H1 (cell line): Measurements from ENCODE around the gene FOXL3. TPM values are rescaled to one million over a fixed set of nuclear protein-coding genes. Genes with fewer than 3 reads are reported as not detected.

Source experiments
- CTCF ChIA-PET: fragments of 300-600 bp; sonication (Branson Sonifier 250); formaldehyde crosslinking; loops from one replicate; lab custom pipeline; 2021; ENCODE audit not compliant: partially characterized antibody; lab: Charles Lee
- POLR2A ChIA-PET: fragments of 300-600 bp; sonication (Branson Sonifier 250); formaldehyde crosslinking; loops from one replicate; lab custom pipeline; 2021; ENCODE audit warnings: inconsistent platforms; ENCODE audit not compliant: partially characterized antibody; lab: Charles Lee
- DNase-seq, 2 experiments: peaks; one replicate each; pipeline versions ENCODE4 v3.0.0 to v3.0.0-alpha.2; 2010 to 2022; ENCODE audit warnings: low spot score in 2 of 2, low read depth in 1 of 2, mixed read lengths in 1 of 2
- FAIRE-seq: peaks from 2 replicates; lab custom pipeline; 2011; peaks lifted over from hg19 to GRCh38; lab: Jason Lieb, UNC
- H2AFZ ChIP-seq: 2 replicates; pipeline ENCODE4 v1.8.1; 2012; ENCODE audit warnings: low read length, inconsistent platforms
- H2AK5ac ChIP-seq: 2 replicates; pipeline ENCODE4 v1.6.1; 2013; ENCODE audit warnings: low read depth, low read length
- H2BK120ac ChIP-seq: replicated peaks from 2 replicates; pipeline ENCODE3; 2013; ENCODE audit warnings: low read depth, low read length, inconsistent platforms
- H2BK12ac ChIP-seq: 2 replicates; pipeline ENCODE4 v1.6.1; 2013; ENCODE audit warnings: low read depth, low read length
- H2BK15ac ChIP-seq: 2 replicates; pipeline ENCODE4 v1.6.1; 2013; ENCODE audit warnings: low read length
- H2BK20ac ChIP-seq: 2 replicates; pipeline ENCODE4 v1.6.1; 2013; ENCODE audit warnings: low read length
- H2BK5ac ChIP-seq: 2 replicates; pipeline ENCODE4 v1.6.1; 2013; ENCODE audit warnings: low read depth, low read length
- H3K14ac ChIP-seq: 2 replicates; pipeline ENCODE4 v1.6.1; 2013; ENCODE audit warnings: inconsistent platforms; ENCODE audit not compliant: insufficient read length
- H3K18ac ChIP-seq: 2 replicates; pipeline ENCODE4 v1.6.1; 2013; ENCODE audit warnings: low read length; ENCODE audit errors: extremely low read depth
- H3K23ac ChIP-seq: 2 replicates; pipeline ENCODE4 v1.6.1; 2013; ENCODE audit warnings: inconsistent platforms; ENCODE audit not compliant: insufficient read length
- H3K23me2 ChIP-seq: 2 replicates; pipeline ENCODE4 v1.6.1; 2013; ENCODE audit warnings: low read depth, low read length
- H3K27ac ChIP-seq: 2 replicates; pipeline ENCODE4 v1.6.1; 2011; ENCODE audit warnings: low read depth, low read length, inconsistent platforms
- H3K27me3 ChIP-seq, 4 experiments: replicated peaks in 1 of 4; 1 replicate in 1 of 4; 2 replicates in 3 of 4; pipeline versions ENCODE4 v1.6.1 to v1.8.1; 2011 to 2013; ENCODE audit warnings: low read length in 3 of 4, mild to moderate bottlenecking in 3 of 4, inconsistent platforms in 2 of 4, mixed read lengths in 2 of 4, moderate library complexity in 1 of 4; ENCODE audit not compliant: control insufficient read depth in 3 of 4, insufficient read depth in 3 of 4; ENCODE audit errors: extremely low read depth in 1 of 4
- H3K36me3 ChIP-seq, 4 experiments: 2 replicates each; pipeline versions ENCODE4 v1.6.1 to v1.8.1; 2011 to 2013; ENCODE audit warnings: mild to moderate bottlenecking in 4 of 4, low read length in 3 of 4, moderate library complexity in 2 of 4, control low read depth in 1 of 4, inconsistent platforms in 1 of 4; ENCODE audit not compliant: insufficient read depth in 4 of 4, control insufficient read depth in 2 of 4
- H3K4ac ChIP-seq: replicated peaks from 2 replicates; pipeline ENCODE3; 2013; ENCODE audit warnings: low read length, low read depth, mixed read lengths, inconsistent platforms; ENCODE audit not compliant: insufficient read length
- H3K4me1 ChIP-seq, 4 experiments: replicated peaks in 1 of 4; 1 replicate in 1 of 4; 2 replicates in 3 of 4; pipeline versions ENCODE4 v1.6.1 to v1.8.1; 2011 to 2013; ENCODE audit warnings: low read length in 3 of 4, inconsistent platforms in 2 of 4, mixed read lengths in 1 of 4; ENCODE audit not compliant: insufficient read depth in 4 of 4, control insufficient read depth in 3 of 4
- H3K4me2 ChIP-seq, 2 experiments: 2 replicates each; pipeline versions ENCODE4 v1.6.1 to v1.8.1; 2011 to 2013; ENCODE audit warnings: low read depth in 2 of 2, low read length in 2 of 2, control low read depth in 1 of 2, inconsistent platforms in 1 of 2, mild to moderate bottlenecking in 1 of 2; ENCODE audit not compliant: insufficient read depth in 1 of 2
- H3K4me3 ChIP-seq, 4 experiments: fragments of 200-600, 300-600 bp in 1 of 4; sonication (generic), shearing (Covaris generic), sonication (Bioruptor Twin) in 1 of 4; 2 replicates each; pipeline versions ENCODE4 v1.5.1 to v1.8.1; 2011 to 2016; ENCODE audit warnings: low read length in 4 of 4, low read depth in 3 of 4, control low read depth in 2 of 4, inconsistent platforms in 2 of 4, mild to moderate bottlenecking in 2 of 4, mixed read lengths in 1 of 4, moderate library complexity in 1 of 4; ENCODE audit not compliant: insufficient read depth in 2 of 4; ENCODE audit errors: extremely low read depth in 1 of 4
- H3K56ac ChIP-seq: replicated peaks from 2 replicates; pipeline ENCODE3; 2013; ENCODE audit warnings: low read depth, mild to moderate bottlenecking, mixed read lengths, low read length, inconsistent platforms; ENCODE audit not compliant: insufficient read length
- H3K79me1 ChIP-seq: 2 replicates; pipeline ENCODE4 v1.6.1; 2013; ENCODE audit warnings: low read depth, low read length, control low read depth
- H3K79me2 ChIP-seq, 2 experiments: 2 replicates each; pipeline versions ENCODE4 v1.6.1 to v1.8.1; 2012 to 2013; ENCODE audit warnings: low read length in 2 of 2, mild to moderate bottlenecking in 2 of 2, inconsistent platforms in 1 of 2; ENCODE audit not compliant: insufficient read depth in 2 of 2, control insufficient read depth in 1 of 2
- H3K9ac ChIP-seq, 4 experiments: replicated peaks in 1 of 4; 1 replicate in 1 of 4; 2 replicates in 3 of 4; pipeline versions ENCODE4 v1.6.1 to v1.8.1; 2011 to 2013; ENCODE audit warnings: low read depth in 3 of 4, low read length in 3 of 4, control low read depth in 2 of 4, mild to moderate bottlenecking in 2 of 4, moderate library complexity in 2 of 4, inconsistent platforms in 1 of 4; ENCODE audit errors: extremely low read depth in 1 of 4
- H3K9me3 ChIP-seq, 2 experiments: 2 replicates each; pipeline versions ENCODE4 v1.6.1 to v1.8.1; 2012 to 2013; ENCODE audit warnings: mild to moderate bottlenecking in 2 of 2, moderate library complexity in 2 of 2, control low read depth in 1 of 2, inconsistent platforms in 1 of 2, low read depth in 1 of 2, low read length in 1 of 2, mixed read lengths in 1 of 2; ENCODE audit not compliant: insufficient read depth in 2 of 2
- H4K20me1 ChIP-seq, 2 experiments: replicated peaks in 1 of 2; 2 replicates each; pipeline versions ENCODE3 to v1.8.1; 2011 to 2013; ENCODE audit warnings: inconsistent platforms in 2 of 2, low read length in 2 of 2, mild to moderate bottlenecking in 1 of 2; ENCODE audit not compliant: insufficient read depth in 2 of 2, control insufficient read depth in 1 of 2
- H4K5ac ChIP-seq: 2 replicates; pipeline ENCODE4 v1.6.1; 2013; ENCODE audit warnings: low read length, low read depth, mixed read lengths, inconsistent platforms; ENCODE audit not compliant: insufficient read length
- H4K8ac ChIP-seq: 2 replicates; pipeline ENCODE4 v1.8.0; 2013; ENCODE audit warnings: mild to moderate bottlenecking, moderate library complexity, low read length, inconsistent platforms; ENCODE audit not compliant: insufficient read depth; ENCODE audit errors: extremely low read depth
- H4K91ac ChIP-seq: replicated peaks from 2 replicates; pipeline ENCODE3; 2013; ENCODE audit warnings: low read length, mixed read lengths, inconsistent platforms; ENCODE audit not compliant: insufficient read length
- CTBP2 ChIP-seq: IDR thresholded peaks from 2 replicates; pipeline ENCODE4 v1.7.0; 2011; ENCODE audit warnings: borderline replicate concordance, mild to moderate bottlenecking, moderate library complexity, mixed read lengths, low read length; ENCODE audit not compliant: insufficient read depth, insufficient read length
- EP300 ChIP-seq, 2 experiments: IDR thresholded peaks; 1 replicate in 1 of 2; 2 replicates in 1 of 2; pipeline ENCODE4 v1.6.1; 2011 to 2012; ENCODE audit warnings: low read depth in 2 of 2, low read length in 2 of 2, mild to moderate bottlenecking in 2 of 2, borderline replicate concordance in 1 of 2, inconsistent platforms in 1 of 2, moderate library complexity in 1 of 2
- FOSL1 ChIP-seq: IDR thresholded peaks from 2 replicates; pipeline ENCODE4 v1.6.1; 2011; ENCODE audit warnings: mild to moderate bottlenecking, low read depth, low read length, moderate library complexity; ENCODE audit not compliant: insufficient read depth
- KDM1A ChIP-seq: fragments of 200-600, 300-600 bp; sonication (generic); IDR thresholded peaks from 2 replicates; pipeline ENCODE4 v1.7.1; 2016; ENCODE audit warnings: mild to moderate bottlenecking, low read length, borderline replicate concordance
- POLR2A ChIP-seq, 2 experiments: IDR thresholded peaks; 1 replicate in 1 of 2; 2 replicates in 1 of 2; pipeline ENCODE4 v1.6.1; 2011; ENCODE audit warnings: low read depth in 2 of 2, low read length in 2 of 2, mild to moderate bottlenecking in 2 of 2; ENCODE audit errors: control extremely low read depth in 1 of 2
- RFX5 ChIP-seq: IDR thresholded peaks from 2 replicates; pipeline ENCODE4 v1.6.1; 2011; ENCODE audit warnings: low read depth, low read length, improper control_type of control experiment, borderline replicate concordance
- SUZ12 ChIP-seq: fragments of 200-600 bp; sonication (generic); IDR thresholded peaks from 2 replicates; pipeline ENCODE4 v1.6.1; 2012; ENCODE audit warnings: mild to moderate bottlenecking, inconsistent platforms, low read length, moderate library complexity, mixed read lengths
- WGBS, 2 experiments: shearing (Covaris generic) in 1 of 2; methylation state at CpG; one replicate each; pipeline versions ENCODE4 v1.1.6 to v1.1.7; 2013 to 2015; ENCODE audit warnings: low lambda C conversion rate in 2 of 2, mixed read lengths in 2 of 2, inconsistent platforms in 1 of 2, low coverage in 1 of 2, missing lambda C conversion rate in 1 of 2; ENCODE audit not compliant: insufficient replicate concordance in 2 of 2, insufficient coverage in 1 of 2, insufficient read length in 1 of 2; ENCODE audit errors: extremely low coverage in 1 of 2, missing lambda C conversion rate in 1 of 2; 5-methylcytosine and 5-hydroxymethylcytosine counted together
- polyA plus RNA-seq, 7 experiments: library from polyadenylated mRNA; depleted of rRNA in 3 of 7; stranded (reverse) in 5 of 7; unstranded in 2 of 7; fragments of >200 nt in 5 of 7; fragments of 200-250 nt in 2 of 7; gene quantifications; 1 replicate in 5 of 7; 2 replicates in 1 of 7; 4 replicates in 1 of 7; pipeline versions ENCODE4 v1.2.1 to v1.2.3, GENCODE V29; 2011 to 2013; ENCODE audit warnings: missing spikeins in 2 of 7, mixed read lengths in 2 of 7
- total RNA-seq: library from RNA; stranded (reverse); fragmentation: NEBNext Ultra II Directional; extraction: Animal tissue kit (Norgen Biotek cat#: 25700); gene quantifications from 2 replicates; pipeline ENCODE4 v1.2.1, GENCODE V29; 2021

FOXL3 gene
- total and polyA plus RNA-seq, 2 of the 8 experiments (the other 6 are each of a cell fraction or from before 2014, with no cell fraction given), result not detected

DNA sequence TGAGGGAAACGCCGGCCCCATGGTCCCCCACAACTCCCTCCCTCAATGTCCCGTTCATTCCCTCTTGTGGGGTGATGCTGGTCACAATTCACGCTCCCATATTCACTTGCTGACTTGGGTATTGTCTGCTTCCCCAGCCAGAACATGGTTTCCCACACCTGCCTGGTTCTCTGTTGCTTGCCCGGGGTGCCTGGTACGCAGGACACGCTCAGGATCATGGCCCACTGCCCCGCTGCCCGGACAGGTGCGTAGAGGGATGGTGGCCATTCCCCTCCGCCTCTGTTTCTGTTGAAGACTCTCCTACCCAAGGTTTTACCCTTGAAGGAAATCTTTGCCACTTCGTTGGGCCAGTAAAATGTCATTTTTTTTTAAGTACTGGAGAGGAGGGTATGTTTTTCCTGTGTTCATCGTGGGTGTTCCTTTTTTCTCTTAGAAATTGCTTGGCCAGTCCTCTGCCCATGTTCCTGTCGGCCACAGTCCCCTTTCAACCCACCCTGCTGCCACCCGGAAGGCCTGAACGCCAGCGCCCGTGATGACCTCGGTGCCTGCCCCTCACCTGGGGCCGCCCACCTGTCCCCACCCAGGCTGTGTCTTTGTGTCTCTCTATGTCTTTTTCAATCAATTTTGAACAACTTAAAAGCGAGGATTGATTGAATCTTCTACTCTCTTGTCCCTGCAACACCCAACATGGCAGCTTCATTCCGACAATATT lies 38.2 kb downstream of the FOXL3 start:
- ChIA-PET CTCF (no interaction called here), POLR2A (no interaction called here)
- FAIRE-seq (no peak), DNase-seq (no peak)
- H3K18ac ChIP-seq, result no peak overlapping the region
- no peak overlapping the region for H3K27ac ChIP-seq
- no peak overlapping the region for H3K14ac ChIP-seq
- H4K8ac ChIP-seq, result no peak overlapping the region
- no peak overlapping the region for H2BK15ac ChIP-seq
- H3K4me1 ChIP-seq, result peaks cover 0 to 3% (median 1%) of the 10 kb centered on the region in 4 experiments; a peak in 1 of 7 replicates
- no peak overlapping the region for H3K4ac ChIP-seq
- H2AFZ ChIP-seq, result no peak overlapping the region
- H3K27me3 ChIP-seq, result 0 out of 7 replicates have a peak, but pooled peaks cover 0 to 2% (median 0%) of the 10 kb centered on the region in 4 experiments
- H3K56ac ChIP-seq, result no peak overlapping the region
- no peaks in the 10 kb centered on the region for H3K79me2 ChIP-seq
- no peaks in the 10 kb centered on the region for H4K20me1 ChIP-seq
- H4K91ac ChIP-seq, result no peak overlapping the region
- H3K4me3 ChIP-seq, result no peak overlapping the region
- no peak overlapping the region for H2BK120ac ChIP-seq
- H2BK12ac ChIP-seq, result no peak overlapping the region
- no peaks in the 10 kb centered on the region for H3K23me2 ChIP-seq
- peaks cover 4 to 5% of the 10 kb centered on the region in 2 experiments; a peak in 1 of 4 replicates for H3K9me3 ChIP-seq
- no peaks in the 10 kb centered on the region; the same call in 1 of the 2 replicates for H3K79me1 ChIP-seq
- H2BK20ac ChIP-seq, result no peak overlapping the region
- WGBS, 2 experiments, result 87% methylated on average over 22 of the region's 22 CpGs; no CpG with 5 or more reads in 1 of the 2 experiments
- H3K23ac ChIP-seq, result no peak overlapping the region
- H3K36me3 ChIP-seq, result no peaks in the 10 kb centered on the region
- no peak overlapping the region for H2AK5ac ChIP-seq
- no peak overlapping the region for H4K5ac ChIP-seq
- no peak overlapping the region for H2BK5ac ChIP-seq
- H3K9ac ChIP-seq, result no peak overlapping the region
- no peak overlapping the region for H3K4me2 ChIP-seq
- TF ChIP-seq KDM1A, result no peak
- TF ChIP-seq EP300 (IDR thresholded peaks at IDR 0.05; ENCODE audit: borderline replicate concordance in 1 of 2, low read depth in 2 of 2, low read length in 2 of 2), result no peak
- no peak for TF ChIP-seq FOSL1
- no peak for TF ChIP-seq RFX5
- TF ChIP-seq POLR2A (IDR thresholded peaks at IDR 0.05; ENCODE audit: control extremely low read depth in 1 of 2, low read depth in 2 of 2, low read length in 2 of 2), result no peak
- TF ChIP-seq CTBP2, result no peak
- no peak for TF ChIP-seq SUZ12
